ENCODE results near the gene ZNF654. TPM values are rescaled to one million over a fixed set of nuclear protein-coding genes. Genes with fewer than 3 reads are reported as not detected.
"Not testable (repeated sequence)": the region's sequence is repeated elsewhere in the genome, so short reads cannot be mapped to it uniquely, and the experiment has no call there.

ZNF654 gene
- total RNA-seq, result 15.3 to 16.5 TPM (median 16.2 TPM) in 3 replicates

DNA sequence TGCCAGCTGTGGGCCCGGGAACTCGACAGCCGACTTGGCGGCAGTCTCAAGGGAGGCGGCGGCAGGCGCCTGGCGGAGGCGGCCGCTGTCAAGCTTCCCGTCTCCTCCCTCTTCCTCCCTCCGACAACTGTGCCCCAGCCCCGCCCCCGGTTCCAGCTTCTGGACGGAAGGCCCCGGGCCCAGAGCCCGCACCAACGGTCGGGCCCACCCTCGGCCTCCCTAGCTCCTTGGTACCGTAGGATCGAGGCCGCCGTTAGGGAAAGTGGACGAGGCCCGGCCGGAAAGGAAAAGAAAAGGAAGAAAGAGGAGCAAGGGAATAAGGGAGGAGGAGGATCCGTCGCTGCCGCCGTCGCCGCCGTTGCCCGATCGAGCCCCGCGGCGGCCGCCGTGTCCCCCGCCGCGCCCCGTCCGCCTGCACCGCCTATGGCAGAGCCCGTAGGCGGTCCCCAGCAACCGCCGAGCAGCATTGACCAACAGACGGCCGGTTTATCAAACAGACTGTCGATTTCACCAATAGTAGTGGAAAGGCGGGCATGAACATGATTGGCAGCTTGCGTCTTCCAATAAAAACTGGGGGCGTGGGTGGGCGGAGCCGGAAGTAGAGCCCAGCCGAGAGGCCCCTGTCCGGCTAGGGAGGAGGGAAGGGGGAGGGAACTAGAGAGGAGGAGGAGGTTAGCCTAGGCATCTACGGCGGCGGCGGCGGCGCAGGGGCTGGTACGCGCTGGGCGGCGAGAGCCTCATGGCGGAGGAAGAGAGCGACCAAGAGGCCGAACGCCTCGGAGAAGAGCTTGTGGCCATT, at the start of gene ZNF654, which contains the start of gene CGGBP1:
ZNF654 (plus strand) TSS at position 675 of the 799 bp plus-strand sequence; CDS start at position 740, 65 bp downstream.
CGGBP1 (minus strand) TSS at position 425 of the 799 bp plus-strand sequence. CDS start 3,029 bp downstream, outside the sequence.
- DNase-seq (ENCODE audit: low spot score in 2 of 2, unreplicated experiment in 2 of 2), result peak; percentile 90 to 99
- H3K4me1 Mint-ChIP-seq, result peaks cover 42% of the 10 kb centered on the region
- H3K4me3 Mint-ChIP-seq, result peak within 1 kb of the TSS; percentile 94
- no peaks in the 10 kb centered on the region for H3K9me3 Mint-ChIP-seq
- H3K36me3 Mint-ChIP-seq, result peaks cover 14% of the 10 kb centered on the region
- peak within 1 kb of the TSS; percentile 99 for H3K27ac Mint-ChIP-seq
- TF ChIP-seq, protein P1, sequence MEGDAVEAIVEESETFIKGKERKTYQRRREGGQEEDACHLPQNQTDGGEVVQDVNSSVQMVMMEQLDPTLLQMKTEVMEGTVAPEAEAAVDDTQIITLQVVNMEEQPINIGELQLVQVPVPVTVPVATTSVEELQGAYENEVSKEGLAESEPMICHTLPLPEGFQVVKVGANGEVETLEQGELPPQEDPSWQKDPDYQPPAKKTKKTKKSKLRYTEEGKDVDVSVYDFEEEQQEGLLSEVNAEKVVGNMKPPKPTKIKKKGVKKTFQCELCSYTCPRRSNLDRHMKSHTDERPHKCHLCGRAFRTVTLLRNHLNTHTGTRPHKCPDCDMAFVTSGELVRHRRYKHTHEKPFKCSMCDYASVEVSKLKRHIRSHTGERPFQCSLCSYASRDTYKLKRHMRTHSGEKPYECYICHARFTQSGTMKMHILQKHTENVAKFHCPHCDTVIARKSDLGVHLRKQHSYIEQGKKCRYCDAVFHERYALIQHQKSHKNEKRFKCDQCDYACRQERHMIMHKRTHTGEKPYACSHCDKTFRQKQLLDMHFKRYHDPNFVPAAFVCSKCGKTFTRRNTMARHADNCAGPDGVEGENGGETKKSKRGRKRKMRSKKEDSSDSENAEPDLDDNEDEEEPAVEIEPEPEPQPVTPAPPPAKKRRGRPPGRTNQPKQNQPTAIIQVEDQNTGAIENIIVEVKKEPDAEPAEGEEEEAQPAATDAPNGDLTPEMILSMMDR (IDR thresholded peaks at IDR 0.05; ENCODE audit: unreplicated experiment), result no peak
- H3K27me3 Mint-ChIP-seq (ENCODE audit: low read depth), result no peaks in the 10 kb centered on the region

DNA sequence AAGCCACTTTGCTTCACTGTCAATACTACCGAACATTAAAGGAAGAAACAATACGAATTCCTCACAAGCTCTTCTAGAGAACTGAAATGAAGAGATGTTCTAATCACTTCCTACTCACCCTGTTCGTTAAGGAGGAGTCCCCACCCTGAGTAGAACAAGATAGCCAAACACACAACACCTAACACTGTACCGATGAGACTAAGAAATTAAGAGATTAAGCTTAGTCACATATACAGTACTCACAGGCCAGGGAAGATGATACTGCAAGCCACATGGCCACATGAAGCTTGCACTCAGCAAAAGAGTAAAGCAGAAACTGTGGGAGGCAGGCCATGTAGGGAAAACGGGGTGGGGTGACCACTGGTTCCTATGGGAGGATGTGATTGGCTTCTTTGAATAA, 48.2 kb upstream of the ZNF654 start:
- H3K9me3 Mint-ChIP-seq, result no peaks in the 10 kb centered on the region
- no peaks in the 10 kb centered on the region for H3K36me3 Mint-ChIP-seq
- H3K4me1 Mint-ChIP-seq, result no peaks in the 10 kb centered on the region
- H3K27ac Mint-ChIP-seq, result no peak overlapping the region
- H3K4me3 Mint-ChIP-seq, result no peak overlapping the region
- TF ChIP-seq, protein P1 (IDR thresholded peaks at IDR 0.05; ENCODE audit: unreplicated experiment), result no peak
- DNase-seq (ENCODE audit: low spot score in 2 of 2, unreplicated experiment in 2 of 2), result no peak
- H3K27me3 Mint-ChIP-seq (ENCODE audit: low read depth), result no peaks in the 10 kb centered on the region

DNA sequence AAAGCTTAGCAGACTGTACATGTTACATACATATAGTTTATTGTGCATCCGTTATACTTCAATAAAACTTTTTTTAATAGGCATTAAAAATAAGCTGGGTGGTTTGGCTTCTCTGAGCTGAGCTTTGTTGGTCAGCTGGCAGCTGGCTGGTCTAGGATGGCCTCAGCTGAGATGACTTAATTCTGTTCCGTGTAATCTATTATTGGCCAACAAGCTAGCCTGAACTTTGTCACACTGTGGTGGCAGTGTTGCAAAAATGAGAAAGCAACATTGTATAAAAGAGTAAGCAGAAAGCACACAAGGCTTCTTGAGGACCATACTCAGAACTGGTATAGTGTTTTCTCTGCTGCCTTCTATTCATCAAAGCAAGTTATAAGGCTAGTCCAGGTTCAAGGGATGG, 45.5 kb upstream of the ZNF654 start:
- Mint-ChIP-seq H3K9me3 (peaks cover 8% of the 10 kb centered on the region), H3K36me3 (no peaks in the 10 kb centered on the region), H3K27ac (no peak overlapping the region), H3K4me3 (no peak overlapping the region), H3K27me3 (ENCODE audit: low read depth) (no peaks in the 10 kb centered on the region), H3K4me1 (no peaks in the 10 kb centered on the region)
- TF ChIP-seq, protein P1 (IDR thresholded peaks at IDR 0.05; ENCODE audit: unreplicated experiment), result no peak
- no peak for DNase-seq (ENCODE audit: low spot score in 2 of 2, unreplicated experiment in 2 of 2)

DNA sequence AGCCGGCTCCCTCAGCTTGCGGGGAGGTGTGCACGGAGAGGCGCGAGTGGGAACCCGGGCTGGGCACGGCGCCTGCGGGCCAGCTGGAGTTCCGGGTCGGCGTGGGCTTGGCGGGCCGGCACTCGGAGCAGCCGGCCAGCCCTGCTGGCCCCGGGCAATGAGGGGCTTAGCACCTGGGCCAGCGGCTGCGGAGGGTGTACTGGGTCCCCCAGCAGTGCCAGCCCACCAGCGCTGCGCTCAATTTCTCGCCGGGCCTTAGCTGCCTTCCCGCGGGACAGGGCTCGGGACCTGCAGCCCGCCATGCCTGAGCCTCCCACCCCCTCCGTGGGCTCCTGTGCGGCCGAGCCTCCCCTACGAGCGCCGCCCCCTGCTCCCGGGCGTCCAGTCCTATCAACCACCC, 43.4 kb upstream of the ZNF654 start:
- not testable (repeated sequence) for H3K4me3 Mint-ChIP-seq; H3K9me3 Mint-ChIP-seq; H3K27ac Mint-ChIP-seq; H3K4me1 Mint-ChIP-seq; DNase-seq (ENCODE audit: low spot score in 2 of 2, unreplicated experiment in 2 of 2); H3K27me3 Mint-ChIP-seq (ENCODE audit: low read depth); H3K36me3 Mint-ChIP-seq

DNA sequence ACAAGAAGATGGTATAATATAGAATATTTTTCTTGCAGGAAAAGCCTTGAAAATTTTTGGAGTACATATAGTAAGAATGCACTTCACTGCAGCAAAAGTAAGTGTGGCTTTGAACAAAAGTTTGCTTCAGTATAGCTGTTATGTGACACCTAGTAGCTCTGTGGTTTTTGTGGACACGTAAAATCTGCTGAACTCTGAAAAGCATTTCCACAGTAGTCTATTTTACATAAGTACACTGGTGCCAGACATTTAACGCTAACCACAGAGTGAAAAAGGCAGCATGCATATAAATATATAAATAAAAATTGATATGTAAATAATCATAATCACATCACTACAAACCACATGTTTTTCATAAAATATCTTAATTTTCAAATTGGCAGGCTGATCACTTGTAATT, 40.0 kb upstream of the ZNF654 start:
- DNase-seq (ENCODE audit: low spot score in 2 of 2, unreplicated experiment in 2 of 2), result no peak
- peaks cover 8% of the 10 kb centered on the region for H3K9me3 Mint-ChIP-seq
- H3K36me3 Mint-ChIP-seq, result no peaks in the 10 kb centered on the region
- no peaks in the 10 kb centered on the region for H3K27me3 Mint-ChIP-seq (ENCODE audit: low read depth)
- no peak overlapping the region for H3K4me3 Mint-ChIP-seq
- TF ChIP-seq, protein P1 (IDR thresholded peaks at IDR 0.05; ENCODE audit: unreplicated experiment), result no peak
- no peak overlapping the region for H3K27ac Mint-ChIP-seq
- no peaks in the 10 kb centered on the region for H3K4me1 Mint-ChIP-seq

DNA sequence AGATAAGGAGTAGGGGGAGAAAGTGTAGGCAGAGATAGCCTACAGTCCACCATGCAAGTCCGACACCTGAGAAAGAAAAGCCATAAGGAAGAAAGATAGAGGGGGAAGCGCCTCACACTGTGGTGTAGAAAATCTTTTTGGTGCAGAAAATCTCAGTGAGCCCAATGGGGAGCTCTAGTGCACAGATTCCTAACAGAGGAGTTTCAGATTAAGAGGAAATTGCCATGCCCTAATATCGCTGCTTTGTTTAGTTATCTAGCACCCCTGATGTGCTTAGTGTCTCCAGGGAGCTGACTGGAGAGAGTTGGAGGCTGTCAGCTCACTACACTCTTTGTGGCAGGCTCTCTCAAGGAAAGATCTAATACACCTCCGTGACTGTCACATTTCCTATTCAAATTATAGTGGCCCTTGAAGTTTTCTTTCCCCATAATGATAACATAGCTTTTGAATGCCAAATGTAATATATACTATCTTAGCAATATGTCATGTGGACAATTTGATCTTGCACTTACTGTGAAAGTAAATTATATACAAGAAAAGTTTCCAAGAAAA, 34.0 kb upstream of the ZNF654 start:
- no peak for DNase-seq (ENCODE audit: low spot score in 2 of 2, unreplicated experiment in 2 of 2)
- no peaks in the 10 kb centered on the region for H3K27me3 Mint-ChIP-seq (ENCODE audit: low read depth)
- H3K4me3 Mint-ChIP-seq, result no peak overlapping the region
- no peaks in the 10 kb centered on the region for H3K4me1 Mint-ChIP-seq
- H3K27ac Mint-ChIP-seq, result no peak overlapping the region
- TF ChIP-seq, protein P1 (IDR thresholded peaks at IDR 0.05; ENCODE audit: unreplicated experiment), result no peak
- H3K36me3 Mint-ChIP-seq, result no peaks in the 10 kb centered on the region
- H3K9me3 Mint-ChIP-seq, result peaks cover 19% of the 10 kb centered on the region
